HCT116 (cell line): ENCODE measurements around the gene SLC23A1. TPM values are rescaled to one million over a fixed set of nuclear protein-coding genes. Genes with fewer than 3 reads are reported as not detected.

Experiments used
- ATAC-seq: fragments of 200-7000 bp; cut with Tn5 transposase; 2 replicates; pipeline ENCODE4 v1.9.1; 2020; ENCODE audit warnings: mild to moderate bottlenecking, moderate library complexity
- BruUV-seq: library from RNA; stranded (reverse); fragments of 400-500 nt; replicated peaks from 2 replicates; lab custom pipeline; 2021; lab: Mats Ljungman, UMichigan
- CTCF ChIA-PET: fragments of 300-600 bp; sonication (Branson Sonifier 250); formaldehyde crosslinking; loops from one replicate; lab custom pipeline; 2021; ENCODE audit warnings: antibody characterized with exemption; lab: Charles Lee
- POLR2A ChIA-PET: fragments of 300-600, 350-600 bp; sonication (Branson Sonifier 250); formaldehyde crosslinking; loops from one replicate; lab custom pipeline; 2021; ENCODE audit warnings: antibody characterized with exemption; lab: Charles Lee
- RAD21 ChIA-PET, 2 experiments: fragments of 300-600 bp; sonication (Branson Sonifier 250); formaldehyde crosslinking; loops; one replicate each; lab custom pipeline; 2023; ENCODE audit warnings: low total read pairs in 2 of 2; ENCODE audit not compliant: uncharacterized antibody in 2 of 2, unreplicated experiment in 2 of 2, low non-redundant PET in 1 of 2; lab: Charles Lee
- DNase-seq: peaks from one replicate; pipeline ENCODE4 v3.0.0-alpha.2; 2010; ENCODE audit warnings: low read depth, low spot score
- H2AFZ ChIP-seq: fragments of 200-600 bp; shearing (Covaris generic), sonication (generic); 2 replicates; pipeline ENCODE4 v1.6.1; 2017; ENCODE audit warnings: low read depth, mixed run types, mixed read lengths, antibody characterized with exemption, low read length; ENCODE audit not compliant: poor library complexity, severe bottlenecking
- H3K27ac ChIP-seq: 2 replicates; pipeline ENCODE4 v1.5.1; 2012; ENCODE audit warnings: low read depth, low read length
- H3K27me3 ChIP-seq: fragments of 200-600 bp; sonication (generic); 2 replicates; pipeline ENCODE4 v1.6.1; 2016; ENCODE audit warnings: mixed run types, low read length, mixed read lengths; ENCODE audit not compliant: insufficient read depth
- H3K36me3 ChIP-seq, 2 experiments: fragments of 200-500 bp in 1 of 2; fragments of 200-600 bp in 1 of 2; sonication (Bioruptor generic) in 1 of 2; sonication (generic) in 1 of 2; 2 replicates each; pipeline versions ENCODE4 v1.5.1 to v1.6.1; 2014 to 2016; ENCODE audit warnings: low read length in 2 of 2, inconsistent platforms in 1 of 2, mixed read lengths in 1 of 2, mixed run types in 1 of 2; ENCODE audit not compliant: insufficient read depth in 2 of 2, control insufficient read depth in 1 of 2
- H3K4me1 ChIP-seq, 2 experiments: fragments of 200-600 bp in 1 of 2; sonication (generic) in 1 of 2; 2 replicates each; pipeline versions ENCODE4 v1.5.1 to v1.6.1; 2012 to 2017; ENCODE audit warnings: low read length in 2 of 2, inconsistent platforms in 1 of 2, mild to moderate bottlenecking in 1 of 2, mixed read lengths in 1 of 2, mixed run types in 1 of 2, moderate library complexity in 1 of 2; ENCODE audit not compliant: insufficient read depth in 2 of 2, control insufficient read depth in 1 of 2
- H3K4me2 ChIP-seq: fragments of 200-600 bp; sonication (generic); 2 replicates; pipeline ENCODE4 v1.6.1; 2017; ENCODE audit warnings: mixed run types, low read length, mixed read lengths
- H3K4me3 ChIP-seq, 2 experiments: fragments of 200-600 bp in 1 of 2; sonication (generic) in 1 of 2; replicated peaks in 1 of 2; 2 replicates each; pipeline ENCODE4 v1.5.1; 2011 to 2016; ENCODE audit warnings: low read length in 2 of 2, control low read depth in 1 of 2, low read depth in 1 of 2, mild to moderate bottlenecking in 1 of 2, mixed read lengths in 1 of 2, mixed run types in 1 of 2
- H3K79me2 ChIP-seq: fragments of 200-600 bp; sonication (generic); 2 replicates; pipeline ENCODE4 v1.6.1; 2017; ENCODE audit warnings: mild to moderate bottlenecking, mixed run types, low read length, moderate library complexity, mixed read lengths; ENCODE audit not compliant: insufficient read depth
- H3K9ac ChIP-seq: fragments of 200-600 bp; sonication (generic); 2 replicates; pipeline ENCODE4 v1.6.1; 2016; ENCODE audit warnings: low read length, mixed read lengths
- H3K9me2 ChIP-seq: fragments of 200-600 bp; sonication (generic), shearing (Covaris generic); 2 replicates; pipeline ENCODE4 v1.6.1; 2017; ENCODE audit warnings: mixed run types, mild to moderate bottlenecking, moderate library complexity; ENCODE audit not compliant: insufficient read depth
- H3K9me3 ChIP-seq, 2 experiments: fragments of 200-500 bp in 1 of 2; fragments of 200-600 bp in 1 of 2; sonication (Bioruptor generic) in 1 of 2; sonication (generic) in 1 of 2; 2 replicates each; pipeline ENCODE4 v1.6.1; 2014 to 2017; ENCODE audit warnings: low read length in 2 of 2, mixed read lengths in 2 of 2, inconsistent platforms in 1 of 2, low read depth in 1 of 2, mild to moderate bottlenecking in 1 of 2, mixed run types in 1 of 2, moderate library complexity in 1 of 2; ENCODE audit not compliant: control insufficient read depth in 1 of 2, insufficient read depth in 1 of 2
- H4K20me1 ChIP-seq: fragments of 200-600 bp; sonication (generic), shearing (Covaris generic); 2 replicates; pipeline ENCODE4 v1.6.1; 2017; ENCODE audit warnings: mixed run types, mild to moderate bottlenecking, moderate library complexity; ENCODE audit not compliant: insufficient read depth
- CBX3 ChIP-seq: IDR thresholded peaks from 2 replicates; pipeline ENCODE4 v1.6.1; 2012; ENCODE audit warnings: low read depth
- CEBPB ChIP-seq: IDR thresholded peaks from 2 replicates; pipeline ENCODE4 v1.6.1; 2012; ENCODE audit warnings: low read depth
- ELF1 ChIP-seq: IDR thresholded peaks from 2 replicates; pipeline ENCODE4 v1.6.1; 2012; ENCODE audit warnings: low read depth, borderline replicate concordance
- EZH2 ChIP-seq: fragments of 200-600 bp; sonication (generic); IDR thresholded peaks from 2 replicates; pipeline ENCODE4 v1.6.1; 2017; ENCODE audit warnings: antibody characterized with exemption, mixed run types
- EZH2phosphoT487 ChIP-seq: fragments of 200-600 bp; IDR thresholded peaks from 2 replicates; pipeline ENCODE4 v1.6.1; 2018; ENCODE audit warnings: antibody characterized with exemption, borderline replicate concordance
- FOSL1 ChIP-seq: IDR thresholded peaks from 2 replicates; pipeline ENCODE4 v1.6.1; 2012; ENCODE audit warnings: low read depth
- JUND ChIP-seq: IDR thresholded peaks from 2 replicates; pipeline ENCODE4 v1.6.1; 2012
- MAX ChIP-seq: IDR thresholded peaks from 2 replicates; pipeline ENCODE4 v1.6.1; 2012
- POLR2A ChIP-seq: IDR thresholded peaks from 2 replicates; pipeline ENCODE4 v1.7.0; 2011; ENCODE audit warnings: borderline replicate concordance; ENCODE audit not compliant: insufficient read depth, insufficient read length; ENCODE audit errors: extremely low read depth
- SP1 ChIP-seq: IDR thresholded peaks from 2 replicates; pipeline ENCODE4 v1.6.1; 2012; ENCODE audit warnings: low read depth
- SRF ChIP-seq: IDR thresholded peaks from 2 replicates; pipeline ENCODE4 v1.6.1; 2012; ENCODE audit warnings: low read depth
- TCF7L2 ChIP-seq: IDR thresholded peaks from 2 replicates; pipeline ENCODE4 v1.7.0; 2011; ENCODE audit warnings: borderline replicate concordance, inconsistent platforms; ENCODE audit not compliant: insufficient read depth, insufficient read length; ENCODE audit errors: extremely low read depth
- ZFX ChIP-seq: fragments of 450-650 bp; IDR thresholded peaks from 2 replicates; pipeline ENCODE4 v1.6.1; 2017
- ZNF274 ChIP-seq: fragments of 200-500 bp; sonication (Bioruptor generic); IDR thresholded peaks from 2 replicates; pipeline ENCODE4 v1.6.1; 2014; ENCODE audit warnings: mild to moderate bottlenecking, low read depth, low read length, inconsistent platforms
- intact Hi-C: fragments of 100-400 bp; cut with micrococcal nuclease; formaldehyde crosslinking; loops from 2 replicates; pipeline ENCODE4 v1.10.0; 2022
- total RNA-seq: library from RNA; stranded (reverse); gene quantifications from one replicate; pipeline ENCODE4 v1.2.1, GENCODE V29; 2021; ENCODE audit not compliant: unreplicated experiment
- TF ChIP-seq, protein P1 (sequence below): IDR thresholded peaks from 2 replicates; pipeline ENCODE4 v1.6.1; 2012; ENCODE audit warnings: low read depth

SLC23A1 gene
- total RNA-seq, 1 experiment from 2014 or later, result not detected

GRCh38 chr5:139395844-139396640 is 12.9 kb upstream of the SLC23A1 start:
- Histone ChIP-seq H3K9ac (no peak overlapping the region), H3K9me2 (no peaks in the 10 kb centered on the region), H2AFZ (no peak overlapping the region), H3K9me3 (no peaks in the 10 kb centered on the region), H3K79me2 (peaks cover 8% of the 10 kb centered on the region; the same call in 1 of the 2 replicates), H3K4me1 (peaks cover 11 to 41% of the 10 kb centered on the region in 2 experiments), H4K20me1 (no peaks in the 10 kb centered on the region), H3K4me2 (peak overlapping the region; percentile 12; the same call in 1 of the 2 replicates), H3K4me3 (no peak overlapping the region), H3K36me3 (no peaks in the 10 kb centered on the region), H3K27ac (no peak overlapping the region), H3K27me3 (no peaks in the 10 kb centered on the region)
- no TSS peak for BruUV-seq
- TF ChIP-seq EZH2phosphoT487 (no peak), MAX (no peak), SRF (no peak), EZH2 (no peak), JUND (no peak), ELF1 (no peak), ZFX (no peak), POLR2A (no peak), CEBPB (no peak), SP1 (no peak), TCF7L2 (no peak), CBX3 (no peak), ZNF274 (no peak), FOSL1 (no peak)
- TF ChIP-seq, protein P1, sequence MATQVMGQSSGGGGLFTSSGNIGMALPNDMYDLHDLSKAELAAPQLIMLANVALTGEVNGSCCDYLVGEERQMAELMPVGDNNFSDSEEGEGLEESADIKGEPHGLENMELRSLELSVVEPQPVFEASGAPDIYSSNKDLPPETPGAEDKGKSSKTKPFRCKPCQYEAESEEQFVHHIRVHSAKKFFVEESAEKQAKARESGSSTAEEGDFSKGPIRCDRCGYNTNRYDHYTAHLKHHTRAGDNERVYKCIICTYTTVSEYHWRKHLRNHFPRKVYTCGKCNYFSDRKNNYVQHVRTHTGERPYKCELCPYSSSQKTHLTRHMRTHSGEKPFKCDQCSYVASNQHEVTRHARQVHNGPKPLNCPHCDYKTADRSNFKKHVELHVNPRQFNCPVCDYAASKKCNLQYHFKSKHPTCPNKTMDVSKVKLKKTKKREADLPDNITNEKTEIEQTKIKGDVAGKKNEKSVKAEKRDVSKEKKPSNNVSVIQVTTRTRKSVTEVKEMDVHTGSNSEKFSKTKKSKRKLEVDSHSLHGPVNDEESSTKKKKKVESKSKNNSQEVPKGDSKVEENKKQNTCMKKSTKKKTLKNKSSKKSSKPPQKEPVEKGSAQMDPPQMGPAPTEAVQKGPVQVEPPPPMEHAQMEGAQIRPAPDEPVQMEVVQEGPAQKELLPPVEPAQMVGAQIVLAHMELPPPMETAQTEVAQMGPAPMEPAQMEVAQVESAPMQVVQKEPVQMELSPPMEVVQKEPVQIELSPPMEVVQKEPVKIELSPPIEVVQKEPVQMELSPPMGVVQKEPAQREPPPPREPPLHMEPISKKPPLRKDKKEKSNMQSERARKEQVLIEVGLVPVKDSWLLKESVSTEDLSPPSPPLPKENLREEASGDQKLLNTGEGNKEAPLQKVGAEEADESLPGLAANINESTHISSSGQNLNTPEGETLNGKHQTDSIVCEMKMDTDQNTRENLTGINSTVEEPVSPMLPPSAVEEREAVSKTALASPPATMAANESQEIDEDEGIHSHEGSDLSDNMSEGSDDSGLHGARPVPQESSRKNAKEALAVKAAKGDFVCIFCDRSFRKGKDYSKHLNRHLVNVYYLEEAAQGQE, result no peak
- DNase-seq, result no peak
- ATAC-seq, result no peak
- CTCF ChIA-PET, result no interaction called here
- intact Hi-C loops, result no loop called here
- POLR2A ChIA-PET, result no interaction called here
- RAD21 ChIA-PET, result no interaction called here
